Transverse colon (tissue), 4 donors: ENCODE measurements around the gene CKB. TPM values are rescaled to one million over a fixed set of nuclear protein-coding genes. Genes with fewer than 3 reads are reported as not detected.
A peak's percentile ranks its signal among the peaks of the same experiment; 100 is the strongest.

Experiments
- DNase-seq: peaks from one replicate; pipeline ENCODE4 v3.0.0-alpha.2; 2019
- H3K27ac ChIP-seq, 4 donors: fragments of 200-600 bp; sonication (generic); 2 replicates each; pipeline ENCODE4 v1.5.1; 2016 to 2018; ENCODE audit warnings: inconsistent platforms in 4 of 4
- H3K27me3 ChIP-seq: fragments of 200-600 bp; sonication (generic); 2 replicates; pipeline ENCODE4 v1.5.1; 2017; ENCODE audit warnings: inconsistent platforms
- H3K36me3 ChIP-seq, 4 donors: fragments of 200-600 bp; sonication (generic); 2 replicates each; pipeline ENCODE4 v1.5.1; 2017 to 2019; ENCODE audit warnings: inconsistent platforms in 4 of 4
- H3K4me1 ChIP-seq, 4 donors: fragments of 200-600 bp; sonication (generic); 2 replicates each; pipeline ENCODE4 v1.5.1; 2017 to 2020; ENCODE audit warnings: inconsistent platforms in 4 of 4
- H3K4me3 ChIP-seq, 4 donors: fragments of 200-600 bp; sonication (generic); 1 replicate in 1 of 4; 2 replicates in 3 of 4; pipeline versions ENCODE4 v1.5.1 to v1.6.1; 2017 to 2019; ENCODE audit warnings: inconsistent platforms in 4 of 4
- H3K9me3 ChIP-seq, 2 donors: fragments of 200-600 bp; sonication (generic); 2 replicates each; pipeline ENCODE4 v1.5.1; 2017 to 2019; ENCODE audit warnings: inconsistent platforms in 2 of 2
- EP300 ChIP-seq: sonication (generic); formaldehyde crosslinking; IDR thresholded peaks from one replicate; pipeline ENCODE4 v1.6.1; 2017; ENCODE audit warnings: antibody characterized with exemption, low read depth
- POLR2A ChIP-seq: fragments of 450-650 bp; IDR thresholded peaks from one replicate; pipeline ENCODE4 v1.6.1; 2016; ENCODE audit warnings: antibody characterized with exemption, mild to moderate bottlenecking, moderate library complexity
- POLR2AphosphoS5 ChIP-seq, 3 donors: sonication (generic); formaldehyde crosslinking; IDR thresholded peaks; one replicate each; pipeline ENCODE4 v1.6.1; 2016; ENCODE audit warnings: antibody characterized with exemption in 3 of 3
- WGBS, 2 donors: methylation state at CpG; one replicate each; pipeline ENCODE4 v1.1.5; 2018; ENCODE audit warnings: low coverage in 1 of 2; 5-methylcytosine and 5-hydroxymethylcytosine counted together
- in situ Hi-C, 4 donors: fragments of 200-750 bp; cut with MboI; loops; one replicate each; pipeline versions ENCODE4 v1.15.0 to v1.15.1; 2017; ENCODE audit warnings: low sequenced_read_pairs in 3 of 4, low pct_ligation_motif_present in 1 of 4, low pct_unique_long_range_greater_than_20kb in 1 of 4
- intact Hi-C: fragments of 100-400 bp; cut with DNase I; formaldehyde crosslinking; loops from one replicate; pipeline ENCODE4 v1.15.1; 2023; ENCODE audit warnings: low total_unique reads
- total RNA-seq, 4 donors: library from RNA; depleted of rRNA; stranded (reverse); fragments of >200 nt; gene quantifications; one replicate each; pipeline ENCODE4 v1.1.0, GENCODE V29; 2016
- TF ChIP-seq, protein P1 (sequence below), 5 experiments: fragments of 200-600 bp in 3 of 5; fragments of 450-650 bp in 2 of 5; sonication (generic) in 3 of 5; IDR thresholded peaks; 1 replicate in 2 of 5; 2 replicates in 3 of 5; pipeline ENCODE4 v1.5.1; 2016 to 2017; ENCODE audit warnings: antibody characterized with exemption in 5 of 5, inconsistent platforms in 3 of 5, mild to moderate bottlenecking in 2 of 5, moderate library complexity in 1 of 5

Gene CKB
- total RNA-seq, 4 donors from 2014 or later: 504 to 5,877 (median 3,263) TPM

DNA sequence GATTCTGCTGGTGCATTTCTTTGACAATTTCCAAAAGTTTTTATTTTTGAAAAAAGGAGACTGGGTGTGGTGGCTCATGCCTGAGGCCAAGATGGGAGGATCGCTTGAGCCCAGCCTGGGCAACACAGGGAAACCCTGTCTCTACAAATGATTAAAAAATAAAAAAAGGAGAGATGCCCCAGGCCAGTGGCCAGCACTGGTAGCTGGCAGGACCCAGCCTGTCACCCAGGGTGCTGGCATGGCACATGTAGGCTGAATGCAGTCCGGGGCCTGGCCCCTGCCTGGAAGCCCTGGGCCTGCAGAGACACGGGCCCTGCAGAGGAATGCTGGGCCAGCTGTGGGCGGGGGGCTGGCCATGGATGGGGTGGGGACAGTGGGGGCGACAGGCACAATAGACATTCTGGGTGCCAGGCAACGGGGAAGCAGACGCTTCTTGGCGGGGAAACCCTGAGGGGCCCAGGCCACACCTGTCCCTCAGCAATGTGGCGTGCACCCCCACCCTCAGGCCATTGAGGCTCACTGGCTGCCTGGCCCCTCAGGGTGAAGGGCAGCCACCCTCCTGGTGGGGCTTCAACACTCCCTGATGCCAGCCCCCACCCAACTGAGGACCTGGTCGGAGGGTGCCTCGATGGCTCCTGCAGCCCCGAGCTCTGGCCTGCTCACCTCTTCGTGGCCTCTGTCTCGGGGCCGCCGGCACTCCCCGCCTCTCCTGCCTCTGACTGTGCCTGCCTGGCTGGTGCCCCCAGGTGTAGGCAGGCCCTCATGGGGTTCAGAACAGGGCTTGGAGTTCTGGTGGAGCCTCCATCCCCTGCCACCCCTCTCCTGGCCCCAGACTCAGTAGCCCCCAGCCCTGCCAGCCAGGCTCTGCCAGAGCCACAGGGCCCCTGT lies 18.4 kb upstream of the CKB start:
- peak overlapping the region; percentile 74 to 94 (median 86) for H3K27ac ChIP-seq
- in situ Hi-C loops: no loop called here
- no peaks in the 10 kb centered on the region for H3K36me3 ChIP-seq
- TF ChIP-seq POLR2A (no peak), EP300 (no peak), POLR2AphosphoS5 (IDR thresholded peaks at IDR 0.05) (no peak)
- TF ChIP-seq, protein P1, sequence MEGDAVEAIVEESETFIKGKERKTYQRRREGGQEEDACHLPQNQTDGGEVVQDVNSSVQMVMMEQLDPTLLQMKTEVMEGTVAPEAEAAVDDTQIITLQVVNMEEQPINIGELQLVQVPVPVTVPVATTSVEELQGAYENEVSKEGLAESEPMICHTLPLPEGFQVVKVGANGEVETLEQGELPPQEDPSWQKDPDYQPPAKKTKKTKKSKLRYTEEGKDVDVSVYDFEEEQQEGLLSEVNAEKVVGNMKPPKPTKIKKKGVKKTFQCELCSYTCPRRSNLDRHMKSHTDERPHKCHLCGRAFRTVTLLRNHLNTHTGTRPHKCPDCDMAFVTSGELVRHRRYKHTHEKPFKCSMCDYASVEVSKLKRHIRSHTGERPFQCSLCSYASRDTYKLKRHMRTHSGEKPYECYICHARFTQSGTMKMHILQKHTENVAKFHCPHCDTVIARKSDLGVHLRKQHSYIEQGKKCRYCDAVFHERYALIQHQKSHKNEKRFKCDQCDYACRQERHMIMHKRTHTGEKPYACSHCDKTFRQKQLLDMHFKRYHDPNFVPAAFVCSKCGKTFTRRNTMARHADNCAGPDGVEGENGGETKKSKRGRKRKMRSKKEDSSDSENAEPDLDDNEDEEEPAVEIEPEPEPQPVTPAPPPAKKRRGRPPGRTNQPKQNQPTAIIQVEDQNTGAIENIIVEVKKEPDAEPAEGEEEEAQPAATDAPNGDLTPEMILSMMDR (IDR thresholded peaks at IDR 0.05): no peak
- no peak overlapping the region for H3K4me3 ChIP-seq
- no peaks in the 10 kb centered on the region for H3K27me3 ChIP-seq
- no peaks in the 10 kb centered on the region for H3K9me3 ChIP-seq
- 17 to 56% methylated on average over 1 to 16 of the region's 17 CpGs for WGBS, 2 donors
- H3K4me1 ChIP-seq: peaks cover 60 to 77% (median 66%) of the 10 kb centered on the region in 4 donors
- no peak for DNase-seq
- intact Hi-C loops: no loop called here

DNA sequence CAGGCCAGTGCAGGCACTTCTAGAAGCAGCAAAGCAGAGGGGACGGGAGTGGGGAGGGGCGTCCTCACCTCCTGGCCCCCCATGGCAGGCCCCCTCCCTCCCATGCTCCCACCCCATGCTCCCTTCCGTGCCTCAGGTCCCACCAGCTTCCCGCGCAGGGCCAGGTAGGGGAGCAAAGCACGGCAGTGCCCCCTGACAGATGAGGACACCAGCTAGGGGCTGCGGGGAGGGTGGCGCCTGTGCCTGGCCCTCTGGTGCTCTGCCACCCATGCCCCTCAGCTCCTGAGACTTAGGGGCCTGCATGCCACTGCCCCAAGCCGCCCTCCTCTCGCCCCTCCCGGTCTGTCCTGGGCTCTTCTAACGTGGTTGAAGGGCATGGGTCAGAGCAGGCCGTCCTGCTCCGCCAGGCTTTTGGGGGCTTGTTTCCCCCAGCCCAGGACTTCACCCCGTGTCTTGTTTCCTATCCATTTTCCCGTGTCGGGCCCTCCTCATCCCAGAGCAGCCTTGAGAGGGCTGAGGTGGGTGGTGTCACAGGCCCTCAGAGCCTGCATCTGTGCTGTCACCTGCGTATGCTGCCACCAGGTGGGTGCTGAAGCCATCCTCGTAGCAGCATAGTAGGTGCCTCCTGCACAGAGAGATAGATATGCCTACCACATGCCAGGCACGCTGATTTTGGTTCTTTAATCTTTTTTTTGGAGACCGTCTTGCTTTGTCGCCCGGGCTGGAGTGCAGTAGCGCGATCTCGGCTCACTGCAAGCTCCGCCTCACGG lies 16.6 kb upstream of the CKB start:
- intact Hi-C loops: no loop called here
- Histone ChIP-seq H3K4me1 (peaks cover 61 to 82% (median 68%) of the 10 kb centered on the region in 4 donors), H3K36me3 (no peaks in the 10 kb centered on the region), H3K9me3 (no peaks in the 10 kb centered on the region), H3K27ac (peak overlapping the region; percentile 59 to 94 (median 86)), H3K27me3 (no peaks in the 10 kb centered on the region), H3K4me3 (no peak overlapping the region)
- in situ Hi-C loops: no loop called here
- DNase-seq: no peak
- 74% methylated on average over 28 of the region's 28 CpGs; no CpG with 5 or more reads in 1 of the 2 donors for WGBS, 2 donors
- no peak for TF ChIP-seq POLR2A
- TF ChIP-seq, protein P1 (IDR thresholded peaks at IDR 0.05): peak in 2 of 5 experiments; percentile 22 to 35

DNA sequence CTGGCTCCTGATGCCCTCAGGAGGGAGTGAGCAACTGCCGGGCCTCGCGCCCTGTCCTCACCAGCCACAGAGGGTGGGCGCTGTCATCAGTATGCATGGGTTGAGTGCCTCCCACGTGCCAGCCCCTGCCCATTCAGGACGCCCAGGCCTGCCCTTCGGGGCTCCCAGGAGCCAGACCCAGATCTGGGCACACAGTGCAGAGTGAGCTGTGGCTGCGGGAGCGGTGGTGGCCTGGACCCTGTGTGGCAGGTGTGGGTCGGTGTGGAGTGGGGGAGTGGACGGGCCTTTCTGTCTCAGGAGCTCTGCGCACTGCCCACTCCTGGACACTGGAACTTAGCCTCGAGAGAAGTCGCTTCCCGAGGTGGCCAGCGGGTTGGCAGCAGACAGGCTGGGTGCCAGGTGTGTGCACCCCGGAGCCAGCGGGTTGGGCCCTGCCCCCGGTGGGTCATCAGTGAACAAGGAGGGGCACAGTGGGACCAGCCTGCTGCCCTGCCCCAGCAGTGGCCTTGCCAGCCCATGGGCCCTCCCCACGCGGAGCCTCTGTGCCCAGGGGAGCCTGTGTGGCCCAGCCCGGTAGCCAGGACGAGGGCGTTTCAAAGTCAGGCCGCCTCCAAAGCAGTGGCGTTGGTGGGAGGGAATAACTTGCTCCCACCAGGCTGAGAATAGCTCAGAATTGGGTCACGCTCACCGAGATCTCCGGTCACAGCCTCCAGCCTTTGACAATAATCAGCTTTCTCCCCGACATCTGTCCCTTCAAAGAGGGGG lies 15.8 kb upstream of the CKB start:
- H3K4me1 ChIP-seq: peaks cover 53 to 81% (median 65%) of the 10 kb centered on the region in 4 donors
- H3K36me3 ChIP-seq: no peaks in the 10 kb centered on the region
- in situ Hi-C loops (no loop called here), intact Hi-C loops (no loop called here)
- H3K27me3 ChIP-seq: no peaks in the 10 kb centered on the region
- no peak for TF ChIP-seq EP300
- no peak for TF ChIP-seq POLR2AphosphoS5 (IDR thresholded peaks at IDR 0.05)
- TF ChIP-seq, protein P1 (IDR thresholded peaks at IDR 0.05): no peak
- no peak for TF ChIP-seq POLR2A
- 39% methylated on average over 28 of the region's 30 CpGs; no CpG with 5 or more reads in 1 of the 2 donors for WGBS, 2 donors
- peak overlapping the region; percentile 59 to 94 (median 86) for H3K27ac ChIP-seq
- DNase-seq: no peak
- no peak overlapping the region for H3K4me3 ChIP-seq
- H3K9me3 ChIP-seq: no peaks in the 10 kb centered on the region
